CD4-positive, alpha-beta T cell treated with Interferon alpha-2 for 1 hour (primary cell): ENCODE data around the gene GINS3.

Experiments used
- DNase-seq, 2 donors: peaks; one replicate each; pipeline ENCODE4 v3.0.0-alpha.2; 2020 to 2022

GINS3 gene

GRCh38 chr16:58392215-58393137 is at the start of gene GINS3:
Gene GINS3, plus strand, starts transcription at chr16:58392471. Its CDS starts 131 bp downstream, at chr16:58392602.
- DNase-seq, result peak; percentile 78 to 88

GRCh38 chr16:58343562-58343961 is 48.7 kb upstream of the GINS3 start:
- no peak for DNase-seq

- no peak for DNase-seq
Observed at GRCh38 chr16:58345574-58346354, 46.5 kb upstream of the GINS3 start.

- DNase-seq, result no peak
Observed at GRCh38 chr16:58346831-58347371, 45.4 kb upstream of the GINS3 start.

GRCh38 chr16:58348986-58349385 is 43.3 kb upstream of the GINS3 start:
- no peak for DNase-seq

- no peak for DNase-seq
Observed at GRCh38 chr16:58352690-58353089, 39.6 kb upstream of the GINS3 start.

GRCh38 chr16:58360041-58360634 is 32.1 kb upstream of the GINS3 start:
- DNase-seq, result no peak

GRCh38 chr16:58361726-58362125 is 30.5 kb upstream of the GINS3 start:
- no peak for DNase-seq

- no peak for DNase-seq
Observed at GRCh38 chr16:58363746-58364393, 28.4 kb upstream of the GINS3 start.

GRCh38 chr16:58365623-58366022 is 26.6 kb upstream of the GINS3 start:
- no peak for DNase-seq

GRCh38 chr16:58366247-58367031 is 25.8 kb upstream of the GINS3 start:
- DNase-seq, result no peak

GRCh38 chr16:58367252-58367651 is 25.0 kb upstream of the GINS3 start:
- no peak for DNase-seq

GRCh38 chr16:58371841-58372240 is 20.4 kb upstream of the GINS3 start:
- DNase-seq, result no peak

GRCh38 chr16:58375386-58375785 is 16.9 kb upstream of the GINS3 start:
- no peak for DNase-seq

- no peak for DNase-seq
Observed at GRCh38 chr16:58377932-58378331, 14.3 kb upstream of the GINS3 start.

- no peak for DNase-seq
Observed at GRCh38 chr16:58378401-58378800, 13.9 kb upstream of the GINS3 start.

GRCh38 chr16:58379736-58380135 is 12.5 kb upstream of the GINS3 start:
- no peak for DNase-seq

GRCh38 chr16:58381661-58382060 is 10.6 kb upstream of the GINS3 start:
- DNase-seq, result no peak

- DNase-seq, result no peak
Observed at GRCh38 chr16:58384437-58385055, 7.7 kb upstream of the GINS3 start.

- no peak for DNase-seq
Observed at GRCh38 chr16:58385218-58385773, 7.0 kb upstream of the GINS3 start.

GRCh38 chr16:58389724-58390123 is 2.5 kb upstream of the GINS3 start:
- DNase-seq, result no peak
